Left ventricle myocardium superior (tissue), 1 donor: ENCODE results near the gene GPR152. TPM values are rescaled to one million over a fixed set of nuclear protein-coding genes. Genes with fewer than 3 reads are reported as not detected.
A peak's percentile ranks its signal among the peaks of the same experiment; 100 is the strongest.
"Not testable (repeated sequence)": the region's sequence is repeated elsewhere in the genome, so short reads cannot be mapped to it uniquely, and the experiment has no call there.

ENCODE experiments used
- ATAC-seq: fragments of 200-7000 bp; cut with Tn5 transposase; one replicate; pipeline ENCODE4 v1.9.1; 2020; ENCODE audit warnings: mild to moderate bottlenecking, moderate library complexity
- DNase-seq: peaks from one replicate; pipeline ENCODE4 v3.0.0-alpha.2; 2020
- intact Hi-C: fragments of 100-400 bp; cut with micrococcal nuclease; formaldehyde crosslinking; loops from one replicate; pipeline ENCODE4 v1.11.0; 2022
- total RNA-seq: library from RNA; stranded (reverse); fragmentation: NEBNext Ultra II Directional; extraction: Animal tissue kit (Norgen Biotek cat#: 25700); gene quantifications from one replicate; pipeline ENCODE4 v1.2.1, GENCODE V29; 2021
- donor health status: DM: no; HTN: yes; CAD: no; lungs with severe emphysema.

GPR152 gene
- total RNA-seq, 1 donor from 2014 or later, result not detected

- intact Hi-C loops, result no loop called here
- DNase-seq (no peak), ATAC-seq (no peak)
Measured at GRCh38 chr11:67468056-67468455, 15.5 kb upstream of the GPR152 start.

- intact Hi-C loops, result no loop called here
- ATAC-seq, result no peak
- DNase-seq, result no peak
Measured at GRCh38 chr11:67466962-67467771, 14.6 kb upstream of the GPR152 start.

- ATAC-seq (no peak), DNase-seq (no peak)
- intact Hi-C loops, result no loop called here
Measured at GRCh38 chr11:67466367-67466766, 13.8 kb upstream of the GPR152 start.

GRCh38 chr11:67465530-67465929, 13.0 kb upstream of the GPR152 start:
- intact Hi-C loops, ATAC-seq, DNase-seq: not testable (repeated sequence)

GRCh38 chr11:67465189-67465510, 12.6 kb upstream of the GPR152 start:
- no peak for ATAC-seq
- intact Hi-C loops, result no loop called here
- DNase-seq, result no peak

- peak; percentile 91 for DNase-seq
- ATAC-seq, result peak; percentile 72
- intact Hi-C loops, result no loop called here
Measured at GRCh38 chr11:67464411-67465188, 12.1 kb upstream of the GPR152 start.

- intact Hi-C loops, result no loop called here
- DNase-seq, result peak; percentile 62
- peak; percentile 17 for ATAC-seq
Measured at GRCh38 chr11:67463680-67464410, 11.3 kb upstream of the GPR152 start.

GRCh38 chr11:67463186-67463585, 10.7 kb upstream of the GPR152 start:
- ATAC-seq (no peak), DNase-seq (no peak)
- intact Hi-C loops, result no loop called here

GRCh38 chr11:67458266-67458665, 5.7 kb upstream of the GPR152 start:
- ATAC-seq, result no peak
- intact Hi-C loops, result no loop called here
- DNase-seq, result no peak

GRCh38 chr11:67457453-67457852, 4.9 kb upstream of the GPR152 start:
- no peak for ATAC-seq
- intact Hi-C loops, result no loop called here
- no peak for DNase-seq

GRCh38 chr11:67456068-67456705, 3.7 kb upstream of the GPR152 start:
- intact Hi-C loops, result no loop called here
- ATAC-seq (no peak), DNase-seq (no peak)

- DNase-seq (no peak), ATAC-seq (no peak)
- intact Hi-C loops, result no loop called here
Measured at GRCh38 chr11:67455054-67455453, 2.5 kb upstream of the GPR152 start, which contains the start of gene CABP4. Gene CABP4, plus strand, starts transcription at chr11:67455354. Its CDS starts 70 bp downstream, at chr11:67455424.

GRCh38 chr11:67453816-67454732, 1.5 kb upstream of the GPR152 start:
- ATAC-seq (no peak), DNase-seq (no peak)
- intact Hi-C loops, result no loop called here

GRCh38 chr11:67451658-67451976, 912 bp downstream of the GPR152 start:
- no peak for ATAC-seq
- intact Hi-C loops, result no loop called here
- DNase-seq, result no peak

GRCh38 chr11:67450796-67451657, 1.5 kb downstream of the GPR152 start:
- DNase-seq (no peak), ATAC-seq (no peak)
- intact Hi-C loops, result no loop called here

- DNase-seq (no peak), ATAC-seq (peak; percentile 57)
- intact Hi-C loops, result no loop called here
Measured at GRCh38 chr11:67449116-67449844, 3.2 kb downstream of the GPR152 start.

- intact Hi-C loops, result no loop called here
- ATAC-seq, result no peak
- DNase-seq, result no peak
Measured at GRCh38 chr11:67448220-67448609, 4.3 kb downstream of the GPR152 start.
